ENCODE data around the gene SMC1B. TPM values are rescaled to one million over a fixed set of nuclear protein-coding genes. Genes with fewer than 3 reads are reported as not detected.

The SMC1B gene
- total and polyA plus RNA-seq, 9 of the 15 experiments (the other 6 are each of a cell fraction or from before 2014, with no cell fraction given): 0.03 TPM; not detected in 8

- Histone ChIP-seq H3K4me3 (no peak overlapping the region), H3K27ac (ENCODE audit: extremely low read depth, low read depth, low read length) (no peak overlapping the region), H3K79me2 (ENCODE audit: control insufficient read depth, insufficient read depth, low read length) (no peaks in the 10 kb centered on the region), H3K9ac (ENCODE audit: insufficient read depth in 1 of 2, low read depth in 2 of 2, low read length in 2 of 2) (no peak overlapping the region), H3K9me3 (replicated peaks; ENCODE audit: control insufficient read depth, insufficient read depth, low read depth, low read length) (no peaks in the 10 kb centered on the region), H3K27me3 (ENCODE audit: control insufficient read depth in 2 of 2, insufficient read depth in 2 of 2, low read length in 2 of 2) (peaks cover 4 to 36% of the 10 kb centered on the region in 2 experiments; a peak in 3 of 5 replicates), H4K20me1 (replicated peaks; ENCODE audit: control insufficient read depth, insufficient read depth, low read length) (no peaks in the 10 kb centered on the region), H3K4me1 (replicated peaks in 1 of 2; ENCODE audit: control insufficient read depth in 2 of 2, insufficient read depth in 2 of 2, low read length in 2 of 2) (no peaks in the 10 kb centered on the region), H3K4me2 (ENCODE audit: insufficient read depth, low read length) (no peak overlapping the region), H3K36me3 (ENCODE audit: control insufficient read depth, insufficient read depth, low read length) (no peaks in the 10 kb centered on the region), H2AFZ (ENCODE audit: low read depth, low read length) (no peak overlapping the region), H3K9me1 (ENCODE audit: control insufficient read depth, insufficient read depth, low read length) (no peaks in the 10 kb centered on the region)
- in situ Hi-C loops (cut with MboI) (loop anchor here (10.0 kb wide), 1 partner anchor 354 kb away; no protein-coding TSS in a partner anchor), intact Hi-C loops (cut with micrococcal nuclease) (no loop called here)
- ATAC-seq (no peak), FAIRE-seq (no peak), DNase-seq (ENCODE audit: extremely low read depth in 1 of 4, low spot score in 3 of 4) (no peak)
- WGBS (ENCODE audit: insufficient coverage, low coverage, missing lambda C conversion rate): 0% methylated on average over 2 of the region's 8 CpGs
- ChIA-PET POLR2A (no interaction called here), CTCF (ENCODE audit: low intra/inter-chr PET ratio) (no interaction called here)
- no TSS peak for BruUV-seq (replicated peaks)
- TF ChIP-seq ETS2 (tag; IDR thresholded peaks at IDR 0.05; ENCODE audit: borderline replicate concordance, poor library complexity, severe bottlenecking) (no peak), ZNF780A (CRISPR knock-in tag; IDR thresholded peaks at IDR 0.05) (no peak), TCFL5 (CRISPR knock-in tag; conservative IDR thresholded peaks at IDR 0.05) (no peak), PTTG1 (tag; IDR thresholded peaks at IDR 0.05; ENCODE audit: low read depth) (no peak), TSC22D4 (tag; IDR thresholded peaks at IDR 0.05) (no peak), ZFP91 (CRISPR knock-in tag; IDR thresholded peaks at IDR 0.05) (no peak), AFF4 (CRISPR knock-in tag; IDR thresholded peaks at IDR 0.05) (no peak), BCL6 (CRISPR knock-in tag; IDR thresholded peaks at IDR 0.05) (no peak), KLF6 (CRISPR knock-in tag; IDR thresholded peaks at IDR 0.05; ENCODE audit: borderline replicate concordance) (no peak), SRSF9 (IDR thresholded peaks at IDR 0.05; ENCODE audit: borderline replicate concordance, low read depth, low read length) (no peak), ZNF24 (IDR thresholded peaks at IDR 0.05) (no peak), CBX2 (IDR thresholded peaks at IDR 0.05; ENCODE audit: insufficient read depth, low read length, poor library complexity, severe bottlenecking) (no peak), ZNF311 (CRISPR knock-in tag; IDR thresholded peaks at IDR 0.05) (no peak), E2F1 (CRISPR knock-in tag; IDR thresholded peaks at IDR 0.05) (no peak), PKNOX1 (IDR thresholded peaks at IDR 0.05) (no peak), RAD21 (CRISPR knock-in tag; conservative IDR thresholded peaks at IDR 0.05 in 1 of 2, IDR thresholded peaks at IDR 0.05 in 1 of 2) (no peak)
These were observed 45.8 kb upstream of the SMC1B start for GRCh38 chr22:45459235-45459634.

Measured in K562 (cell line).